NCI-H187 treated with DMSO at 0.1 percent for 48 hours (cell line): Measurements from ENCODE around the gene LRRC63.

ENCODE experiments used
- DNase-seq: peaks from one replicate; lab custom pipeline; 2025; lab: John Stamatoyannopoulos, UW

The LRRC63 gene

DNA sequence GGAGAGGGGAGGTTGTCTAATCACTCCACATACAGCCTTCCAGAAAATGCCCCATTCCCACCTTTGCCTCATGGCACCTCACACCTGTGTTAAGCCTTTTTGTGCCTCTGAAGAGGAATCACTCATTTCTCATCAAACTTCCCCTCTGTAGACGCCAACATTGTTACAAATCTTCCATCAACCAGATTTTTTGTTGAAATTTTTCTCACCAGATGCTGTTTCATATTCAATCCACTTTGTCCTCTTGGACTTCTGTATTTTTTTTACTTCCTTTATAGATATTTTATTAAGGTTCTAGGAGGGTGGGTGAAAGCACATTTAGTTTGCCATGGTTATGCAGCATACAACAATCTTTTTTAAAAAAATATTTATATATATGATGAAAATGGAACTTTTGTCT is 101.3 kb downstream of the LRRC63 start:
- no peak for DNase-seq

DNA sequence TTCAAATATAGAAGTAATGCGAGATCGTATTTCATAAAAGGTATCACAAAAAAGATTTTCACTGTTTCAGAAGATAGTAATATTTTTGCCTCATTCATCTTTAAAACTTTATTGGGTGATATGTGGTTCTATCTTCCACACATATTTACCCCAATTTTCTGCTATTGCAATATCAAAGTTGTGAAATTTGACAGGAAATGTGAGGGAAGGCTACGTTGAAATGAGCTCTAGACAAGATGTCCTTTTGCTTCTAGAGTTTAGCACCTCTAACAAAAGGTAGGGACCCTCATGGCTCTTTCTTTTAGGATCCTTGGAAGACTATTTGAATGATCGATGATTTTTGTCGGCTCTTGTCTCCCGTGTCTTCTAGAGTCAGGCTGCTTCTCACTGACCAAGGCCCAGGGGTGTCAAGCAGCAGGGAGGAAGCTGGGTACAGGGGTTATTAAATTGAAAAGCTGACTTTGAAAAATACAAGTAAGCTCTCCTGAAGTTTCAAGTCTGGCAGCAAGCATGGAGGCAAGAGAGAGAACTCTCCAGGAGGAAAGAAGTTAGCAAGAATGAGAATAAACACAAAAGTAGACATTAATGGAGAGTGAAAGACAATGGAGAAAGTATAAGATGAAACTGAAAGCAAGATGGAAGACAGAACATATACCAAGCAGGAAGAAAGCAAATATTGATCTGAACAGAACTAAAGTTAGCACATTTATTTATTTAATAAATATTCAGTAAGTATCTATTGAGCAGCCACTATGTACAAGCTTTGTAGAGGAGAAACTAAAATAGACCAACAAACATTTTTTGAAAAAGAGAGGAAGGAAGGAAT is 101.9 kb downstream of the LRRC63 start:
- no peak for DNase-seq

DNA sequence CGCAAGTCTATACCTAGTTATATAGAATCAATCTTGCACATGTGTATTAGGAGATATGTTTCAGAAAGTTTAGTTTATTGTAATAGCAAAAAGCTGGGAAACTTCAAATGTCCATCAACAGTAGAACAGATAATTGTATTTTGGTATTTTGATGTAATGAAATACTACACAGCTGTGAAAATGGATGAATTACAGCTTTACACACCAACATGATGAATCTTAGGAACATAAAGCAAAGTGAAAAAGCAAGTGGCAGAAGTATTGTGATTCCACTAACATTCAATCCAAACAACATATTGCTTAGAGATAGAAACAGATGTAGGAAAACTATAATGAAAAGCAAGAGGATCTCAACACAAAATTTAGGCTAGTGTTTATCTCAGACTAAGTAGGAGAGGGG is 102.9 kb downstream of the LRRC63 start:
- no peak for DNase-seq

DNA sequence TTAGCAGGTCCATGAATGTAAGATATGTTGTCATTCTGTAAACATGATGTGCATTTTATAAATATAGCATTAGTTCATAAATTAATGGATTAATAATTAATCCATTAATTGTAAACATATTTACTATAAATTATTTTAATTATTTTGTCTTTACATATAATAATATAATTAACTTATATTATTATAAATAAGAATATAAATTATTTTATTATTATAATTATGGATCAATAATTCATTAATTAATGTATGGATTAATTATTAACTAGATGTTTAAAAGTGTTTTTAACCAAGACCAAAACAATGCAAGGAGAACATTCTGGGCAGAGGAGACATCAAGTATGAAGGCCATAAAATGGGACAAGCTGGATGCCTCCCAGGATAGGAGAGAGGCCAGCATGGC is 103.3 kb downstream of the LRRC63 start:
- DNase-seq: no peak

DNA sequence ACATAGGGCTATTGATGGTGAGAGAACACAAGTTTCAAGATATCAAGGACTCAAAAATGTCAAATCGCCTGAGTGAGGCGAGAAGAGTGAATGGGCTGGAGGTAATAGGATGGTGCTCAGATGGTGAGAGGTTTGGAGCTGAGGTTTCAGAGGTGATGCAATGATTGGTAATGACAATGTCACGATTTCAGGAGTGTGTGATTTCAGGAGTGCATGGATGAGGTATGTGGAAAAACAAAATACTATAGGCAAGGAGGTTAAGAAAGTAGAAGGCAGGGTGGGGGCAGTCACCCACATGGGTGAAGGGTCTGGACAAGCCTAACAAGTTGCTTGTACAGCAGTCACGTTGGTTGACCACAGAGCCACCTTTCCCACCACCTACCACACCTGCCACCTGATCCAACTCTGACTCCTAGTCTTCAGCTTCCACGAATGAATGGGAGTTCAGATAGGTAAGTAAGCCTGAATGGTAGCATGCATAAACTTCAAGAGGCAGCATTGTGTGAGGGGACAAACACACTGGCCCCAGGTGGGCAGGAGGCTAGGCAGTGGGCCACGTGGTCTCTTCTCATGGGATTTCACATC is 103.9 kb downstream of the LRRC63 start:
- no peak for DNase-seq

DNA sequence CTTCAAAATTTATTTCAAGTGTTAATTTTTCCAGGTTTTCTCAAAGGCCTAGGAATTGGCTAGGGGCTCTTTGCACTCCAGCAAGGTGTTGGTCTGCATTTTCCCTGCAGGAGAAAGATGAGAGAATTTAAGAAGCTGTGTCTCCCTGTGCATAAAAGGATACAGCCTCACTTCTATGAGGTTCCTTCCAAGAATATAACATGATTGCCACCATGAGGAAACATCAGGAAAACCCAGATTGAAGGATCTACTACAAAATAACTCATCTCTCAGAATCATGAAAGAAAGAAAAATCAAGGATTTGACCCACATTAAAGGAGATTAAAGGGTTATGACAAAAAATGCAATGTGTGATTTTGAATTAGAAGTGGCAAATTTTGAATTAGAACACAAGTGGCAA is 105.4 kb downstream of the LRRC63 start:
- no peak for DNase-seq

DNA sequence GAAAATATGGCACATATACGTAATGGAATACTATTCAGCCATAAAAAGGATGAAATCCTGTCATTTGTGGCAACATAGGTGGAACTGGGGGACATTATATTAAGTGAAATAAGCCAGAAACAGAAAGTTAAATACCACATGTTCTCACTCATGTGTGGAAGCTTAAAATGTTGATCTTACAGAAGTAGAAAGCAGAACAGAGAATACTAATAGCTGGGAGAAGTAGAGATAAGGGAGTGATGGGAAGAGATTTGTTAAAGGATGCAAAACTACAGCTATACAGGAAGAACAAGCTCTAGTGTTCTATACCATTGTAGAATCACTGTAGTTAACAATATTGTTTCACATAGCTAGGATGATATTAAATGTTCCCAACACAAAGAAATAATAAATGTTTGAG is 107.3 kb downstream of the LRRC63 start:
- DNase-seq: no peak

DNA sequence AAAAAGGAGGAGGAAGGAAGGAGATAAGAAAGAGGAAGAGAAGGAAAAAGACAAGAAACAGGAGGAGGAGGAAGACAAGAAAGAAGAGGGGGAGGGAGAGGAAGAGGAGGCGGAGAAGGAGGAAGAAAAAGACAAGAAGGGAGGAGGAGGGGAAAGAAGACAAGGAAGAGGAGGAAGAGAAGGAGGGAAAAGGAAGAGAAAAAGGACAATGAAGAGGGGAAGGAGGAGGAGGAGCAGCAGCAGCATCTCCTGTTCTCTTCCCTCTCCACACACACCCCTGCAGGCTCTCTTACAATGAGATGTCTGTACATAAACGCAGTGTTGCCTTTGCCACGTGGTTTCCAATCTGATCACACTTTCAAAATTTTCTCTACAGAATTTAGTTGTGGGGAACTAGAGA is 108.7 kb downstream of the LRRC63 start:
- DNase-seq: no peak

DNA sequence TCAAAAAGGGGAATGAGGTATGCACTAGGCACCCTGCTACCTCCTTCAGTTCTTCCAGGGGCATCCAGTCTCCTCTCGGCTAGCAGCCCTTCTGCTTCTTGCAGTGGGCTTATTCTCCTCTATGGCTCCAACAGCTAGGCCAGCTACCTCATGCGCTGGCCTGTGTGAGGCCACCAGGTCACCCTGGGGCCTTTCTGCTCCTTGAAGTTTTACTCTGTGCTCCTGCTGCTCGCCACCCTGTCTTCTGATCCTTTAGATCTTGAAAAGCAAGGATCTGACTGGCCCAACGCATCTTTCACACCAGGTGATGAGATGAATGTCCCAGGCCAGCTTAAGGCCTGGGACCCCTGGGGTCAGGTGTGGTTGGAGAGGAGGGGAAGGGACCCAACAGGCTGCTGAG is 109.1 kb downstream of the LRRC63 start:
- no peak for DNase-seq

DNA sequence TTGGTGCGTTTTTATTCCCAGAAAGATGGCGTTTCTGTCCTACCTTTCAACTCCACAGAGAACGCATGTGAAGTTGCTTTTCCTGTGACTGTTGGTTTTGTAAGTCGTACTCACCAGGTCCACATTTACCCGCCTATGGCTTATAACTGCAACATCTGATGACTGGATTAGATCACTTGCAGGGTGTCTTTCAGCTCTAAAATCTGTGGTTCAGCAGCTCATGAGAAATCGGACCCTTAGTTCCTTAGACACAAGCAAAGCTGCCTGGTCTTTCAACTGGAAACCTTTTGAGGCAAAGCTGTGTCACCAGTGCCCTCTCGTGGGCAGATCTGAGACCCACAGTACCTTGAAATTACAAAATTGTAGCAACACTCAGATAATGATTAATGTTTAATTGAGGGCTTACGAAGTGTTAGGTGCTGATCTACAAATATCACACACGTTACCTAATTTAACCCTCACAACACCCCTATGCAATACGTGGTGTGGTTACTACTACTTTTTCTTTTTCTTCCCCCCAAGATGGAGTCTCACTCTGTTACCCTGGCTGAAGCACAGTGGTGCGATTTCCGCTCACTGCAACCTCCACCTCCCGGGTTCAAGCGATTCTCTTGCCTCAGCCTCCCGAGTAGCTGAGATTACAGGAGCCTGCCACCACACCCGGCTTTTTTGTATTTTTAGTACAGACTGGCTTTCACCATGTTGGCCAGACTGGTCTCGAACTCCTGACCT is 109.9 kb downstream of the LRRC63 start:
- no peak for DNase-seq

DNA sequence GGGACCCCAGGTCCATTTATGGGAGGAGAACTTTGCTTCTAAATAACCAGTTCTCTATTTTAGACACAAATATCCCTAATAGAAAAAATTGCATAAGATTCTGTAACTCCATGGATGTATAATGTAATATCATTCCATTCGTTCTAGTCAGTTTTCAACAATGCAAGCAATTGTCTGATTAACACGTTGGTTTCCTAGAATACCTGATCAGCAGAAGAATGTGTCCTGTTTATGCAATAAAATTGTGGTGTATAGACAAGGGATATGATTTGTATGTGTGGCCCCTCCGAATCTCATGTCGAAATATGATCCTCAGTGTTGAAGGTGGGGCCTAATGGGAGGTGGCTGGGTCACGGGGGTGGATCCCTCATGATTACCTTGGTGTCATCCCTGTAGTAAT is 113.2 kb downstream of the LRRC63 start:
- no peak for DNase-seq
